Omental fat pad (tissue), 4 donors: ENCODE data around the gene ZFAND3. TPM values are rescaled to one million over a fixed set of nuclear protein-coding genes. Genes with fewer than 3 reads are reported as not detected.

Source experiments
- ATAC-seq: fragments of 150-250 bp; one replicate; pipeline ENCODE4 v1.9.1; 2016; ENCODE audit warnings: mild to moderate bottlenecking, moderate library complexity; ENCODE audit not compliant: low FRiP score
- DNase-seq: peaks from one replicate; pipeline ENCODE4 v3.0.0-alpha.2; 2019; ENCODE audit warnings: low spot score
- CTCF ChIP-seq, 3 donors: fragments of 450-650 bp; IDR thresholded peaks; one replicate each; pipeline ENCODE4 v1.5.1; 2016 to 2017; ENCODE audit warnings: antibody characterized with exemption in 3 of 3, mild to moderate bottlenecking in 3 of 3, moderate library complexity in 2 of 3
- total RNA-seq, 4 donors: library from RNA; depleted of rRNA; stranded (reverse); fragments of >200 nt; gene quantifications; one replicate each; pipeline ENCODE4 v1.1.0, GENCODE V29; 2016

Gene ZFAND3
- total RNA-seq, 4 donors from 2014 or later, result 28.8 to 43.8 (median 38.0) TPM

DNA sequence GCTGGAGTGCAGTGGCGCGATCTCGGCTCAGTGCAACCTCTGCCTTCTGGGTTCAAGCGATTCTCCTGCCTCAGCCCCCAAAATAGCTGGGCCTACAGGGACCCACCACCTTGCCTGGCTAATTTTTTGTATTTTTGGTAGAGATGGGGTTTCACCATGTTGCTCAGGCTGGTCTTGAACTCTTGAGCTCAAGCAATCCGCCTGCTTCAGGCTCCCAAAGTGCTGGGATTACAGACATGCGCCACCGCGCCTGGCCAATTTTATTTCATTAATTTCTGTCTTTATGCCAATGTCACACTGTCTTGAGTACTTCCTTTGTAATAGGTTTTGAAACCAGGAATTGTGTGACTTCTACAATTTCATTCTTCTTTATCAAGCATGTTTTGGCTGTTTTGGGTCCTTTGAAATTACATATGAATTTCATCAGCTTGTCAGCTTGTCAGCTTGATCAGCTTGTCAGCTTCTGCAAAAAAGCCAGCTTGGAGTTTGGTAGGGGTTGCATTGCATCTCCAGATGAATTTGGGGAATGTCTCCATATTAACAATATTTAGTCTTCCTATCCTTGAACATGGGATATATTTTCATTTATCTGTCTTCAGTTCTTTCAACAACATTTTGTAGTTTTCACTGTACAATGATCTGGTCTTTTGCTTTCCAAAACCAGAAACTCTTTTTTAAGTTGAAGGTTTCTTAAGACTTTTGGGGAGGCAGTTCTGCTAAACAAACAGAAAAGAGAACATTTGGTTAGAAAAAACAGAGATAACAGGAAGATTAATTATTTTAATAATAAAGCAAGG is 20.8 kb downstream of the ZFAND3 start:
- ATAC-seq (no peak), DNase-seq (no peak)
- no peak for TF ChIP-seq CTCF (IDR thresholded peaks at IDR 0.05)

GRCh38 chr6:37840940-37841300 is 21.4 kb downstream of the ZFAND3 start:
- ATAC-seq (no peak), DNase-seq (no peak)
- TF ChIP-seq CTCF (IDR thresholded peaks at IDR 0.05), result no peak

DNA sequence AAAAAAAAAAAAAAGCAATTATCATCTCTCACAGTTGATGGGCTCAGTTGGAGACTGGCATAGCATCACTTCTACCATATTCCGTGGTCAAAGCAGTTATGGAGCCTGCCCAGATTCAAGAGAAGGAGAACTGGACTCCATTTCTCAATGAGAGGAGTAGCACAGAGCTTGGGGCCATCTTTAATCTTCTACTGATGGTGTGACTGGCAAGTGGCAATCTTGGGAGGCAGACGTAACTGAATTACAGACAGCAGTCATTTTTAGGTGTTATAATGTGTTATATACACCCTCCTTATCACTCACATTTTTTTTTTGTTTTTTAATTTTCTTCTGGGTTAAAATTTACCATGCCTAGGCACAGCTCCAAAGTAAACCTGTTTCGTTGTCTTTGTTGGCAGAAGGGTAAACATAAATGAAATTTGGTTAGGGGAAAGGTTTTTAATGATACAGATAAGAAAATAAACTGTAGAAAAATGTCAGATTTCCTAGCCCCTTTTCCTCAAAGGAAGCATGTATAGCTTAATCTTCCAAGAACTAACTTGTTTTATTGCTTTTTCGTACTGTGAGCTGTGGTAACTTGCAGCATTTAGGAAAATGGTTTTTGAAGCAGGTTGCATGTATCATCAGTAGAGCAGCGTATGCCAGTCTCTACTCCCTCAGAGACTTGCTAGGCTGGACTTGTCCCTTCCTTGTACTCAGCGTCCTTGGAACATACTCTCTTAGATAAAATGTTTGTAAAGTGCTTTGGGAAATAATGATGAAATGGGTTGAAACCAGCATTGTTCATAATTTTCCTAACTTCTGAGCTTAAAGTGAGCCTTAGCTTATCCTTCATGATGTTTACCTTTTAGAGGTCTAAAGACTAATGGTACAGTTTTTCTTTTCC is 25.7 kb downstream of the ZFAND3 start:
- no peak for TF ChIP-seq CTCF (IDR thresholded peaks at IDR 0.05)
- DNase-seq (no peak), ATAC-seq (no peak)

GRCh38 chr6:37845930-37846329 is 26.4 kb downstream of the ZFAND3 start:
- ATAC-seq, result no peak
- DNase-seq, result no peak
- TF ChIP-seq CTCF (IDR thresholded peaks at IDR 0.05), result no peak

GRCh38 chr6:37847704-37848103 is 28.2 kb downstream of the ZFAND3 start:
- TF ChIP-seq CTCF (IDR thresholded peaks at IDR 0.05), result no peak
- ATAC-seq, result no peak

GRCh38 chr6:37848371-37848770 is 28.8 kb downstream of the ZFAND3 start:
- DNase-seq, result no peak
- ATAC-seq, result no peak
- no peak for TF ChIP-seq CTCF (IDR thresholded peaks at IDR 0.05)

More at GRCh38 chr6:37847704-37848103, 28.2 kb downstream of the ZFAND3 start:
- DNase-seq, result no peak
